GM12801 (cell line): ENCODE results near the gene SAPCD2.

ENCODE experiments used
- TF ChIP-seq, protein P1 (sequence below): IDR thresholded peaks from one replicate; pipeline ENCODE4 v1.5.1; 2011; ENCODE audit warnings: control low read depth; ENCODE audit not compliant: insufficient read length; ENCODE audit errors: extremely low read depth

SAPCD2 gene

DNA sequence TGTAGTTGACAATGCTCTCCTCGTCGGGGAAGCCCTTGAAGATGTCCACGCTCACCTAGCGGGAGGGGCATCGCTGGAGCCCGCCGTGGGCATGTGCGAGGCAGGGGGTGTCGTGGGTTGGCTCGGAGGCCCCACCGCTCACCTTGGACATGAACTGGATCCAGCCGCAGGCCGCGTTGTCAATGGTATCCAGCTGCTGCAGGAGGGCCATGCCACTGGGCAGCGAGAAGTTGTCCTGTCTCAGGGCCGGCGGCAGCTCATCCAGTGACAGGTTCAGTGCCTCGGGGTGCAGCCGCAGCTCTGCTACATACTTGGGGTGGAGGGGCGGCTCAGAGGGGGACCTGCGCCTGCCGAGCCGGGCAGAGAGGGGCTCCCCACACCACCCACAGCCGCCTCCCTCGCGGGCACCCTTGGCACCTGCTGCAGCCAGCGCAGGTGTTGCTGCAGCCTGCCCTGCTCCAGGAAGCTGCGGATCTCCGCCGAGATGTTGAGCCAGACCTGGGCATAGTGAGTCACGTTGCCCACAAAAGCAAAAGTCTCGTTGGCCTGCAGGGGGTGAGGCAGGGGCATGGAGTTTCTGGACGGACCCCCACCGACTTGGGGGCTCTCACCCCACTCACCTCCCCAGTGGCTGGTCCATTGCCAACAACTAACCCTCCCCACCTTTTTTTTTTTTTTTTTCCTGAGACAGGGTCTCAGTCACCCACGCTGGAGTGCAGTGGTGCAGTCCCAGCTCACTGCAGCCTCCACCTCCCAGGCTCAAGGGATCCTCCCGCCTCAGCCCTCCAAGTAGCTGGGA lies 51.4 kb downstream of the SAPCD2 start:
- TF ChIP-seq, protein P1, sequence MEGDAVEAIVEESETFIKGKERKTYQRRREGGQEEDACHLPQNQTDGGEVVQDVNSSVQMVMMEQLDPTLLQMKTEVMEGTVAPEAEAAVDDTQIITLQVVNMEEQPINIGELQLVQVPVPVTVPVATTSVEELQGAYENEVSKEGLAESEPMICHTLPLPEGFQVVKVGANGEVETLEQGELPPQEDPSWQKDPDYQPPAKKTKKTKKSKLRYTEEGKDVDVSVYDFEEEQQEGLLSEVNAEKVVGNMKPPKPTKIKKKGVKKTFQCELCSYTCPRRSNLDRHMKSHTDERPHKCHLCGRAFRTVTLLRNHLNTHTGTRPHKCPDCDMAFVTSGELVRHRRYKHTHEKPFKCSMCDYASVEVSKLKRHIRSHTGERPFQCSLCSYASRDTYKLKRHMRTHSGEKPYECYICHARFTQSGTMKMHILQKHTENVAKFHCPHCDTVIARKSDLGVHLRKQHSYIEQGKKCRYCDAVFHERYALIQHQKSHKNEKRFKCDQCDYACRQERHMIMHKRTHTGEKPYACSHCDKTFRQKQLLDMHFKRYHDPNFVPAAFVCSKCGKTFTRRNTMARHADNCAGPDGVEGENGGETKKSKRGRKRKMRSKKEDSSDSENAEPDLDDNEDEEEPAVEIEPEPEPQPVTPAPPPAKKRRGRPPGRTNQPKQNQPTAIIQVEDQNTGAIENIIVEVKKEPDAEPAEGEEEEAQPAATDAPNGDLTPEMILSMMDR = no peak

- TF ChIP-seq, protein P1 = no peak
Measured at GRCh38 chr9:137017791-137018497, 52.4 kb downstream of the SAPCD2 start.

- TF ChIP-seq, protein P1 = no peak
Measured at GRCh38 chr9:137017071-137017470, 53.3 kb downstream of the SAPCD2 start.

DNA sequence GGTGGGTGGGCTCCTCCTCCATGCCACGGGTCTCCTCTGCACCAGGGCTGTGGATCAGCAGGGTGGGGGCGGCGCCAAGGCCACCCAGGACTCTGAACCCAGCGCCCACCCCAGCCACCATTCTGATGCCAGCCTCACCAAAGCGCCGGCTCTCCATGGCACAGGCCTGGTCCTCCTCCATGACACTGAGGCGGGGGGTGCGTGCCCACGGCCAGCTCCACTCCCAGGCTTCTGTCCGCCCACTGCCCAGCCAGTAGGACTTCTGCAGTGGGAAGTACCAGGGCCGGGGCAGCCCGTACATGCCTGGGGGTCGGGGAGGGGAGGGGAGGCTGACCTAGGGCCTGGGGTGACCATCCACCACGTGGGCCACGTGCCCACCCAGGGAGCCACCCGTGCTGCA lies 53.9 kb downstream of the SAPCD2 start:
- TF ChIP-seq, protein P1 = no peak

DNA sequence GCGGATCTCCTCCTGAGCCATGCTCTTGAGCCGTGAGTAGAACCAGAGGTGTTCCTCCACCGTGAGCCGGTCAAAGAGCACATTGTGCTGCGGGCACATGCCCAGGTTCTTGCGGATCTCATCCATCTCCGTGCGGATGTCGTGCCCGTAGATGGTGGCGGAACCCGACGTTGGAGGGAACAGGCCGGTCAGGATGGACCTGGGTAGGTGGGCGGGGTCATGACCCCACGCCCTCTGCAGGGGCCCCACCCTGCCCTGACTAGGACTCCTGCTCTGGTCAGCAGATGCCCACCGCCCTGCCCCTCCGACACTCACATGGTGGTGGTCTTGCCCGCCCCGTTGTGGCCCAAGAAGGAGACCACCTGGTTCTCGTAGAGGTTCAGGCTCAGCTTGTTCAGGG lies 54.4 kb downstream of the SAPCD2 start:
- TF ChIP-seq, protein P1 = no peak

GRCh38 chr9:137015540-137015930 lies 54.8 kb downstream of the SAPCD2 start:
- TF ChIP-seq, protein P1 = no peak

- TF ChIP-seq, protein P1 = no peak
Measured at GRCh38 chr9:137014776-137015539, 55.4 kb downstream of the SAPCD2 start.
